GM18498 (cell line): ENCODE results near the gene TXNRD2.

Source experiments
- ATAC-seq: cut with Tn5 transposase; IDR thresholded peaks from one replicate; pipeline ENCODE4 v1.9.1; 2021; ENCODE audit warnings: mild to moderate bottlenecking, moderate library complexity; ENCODE audit not compliant: unreplicated experiment

The TXNRD2 gene

DNA sequence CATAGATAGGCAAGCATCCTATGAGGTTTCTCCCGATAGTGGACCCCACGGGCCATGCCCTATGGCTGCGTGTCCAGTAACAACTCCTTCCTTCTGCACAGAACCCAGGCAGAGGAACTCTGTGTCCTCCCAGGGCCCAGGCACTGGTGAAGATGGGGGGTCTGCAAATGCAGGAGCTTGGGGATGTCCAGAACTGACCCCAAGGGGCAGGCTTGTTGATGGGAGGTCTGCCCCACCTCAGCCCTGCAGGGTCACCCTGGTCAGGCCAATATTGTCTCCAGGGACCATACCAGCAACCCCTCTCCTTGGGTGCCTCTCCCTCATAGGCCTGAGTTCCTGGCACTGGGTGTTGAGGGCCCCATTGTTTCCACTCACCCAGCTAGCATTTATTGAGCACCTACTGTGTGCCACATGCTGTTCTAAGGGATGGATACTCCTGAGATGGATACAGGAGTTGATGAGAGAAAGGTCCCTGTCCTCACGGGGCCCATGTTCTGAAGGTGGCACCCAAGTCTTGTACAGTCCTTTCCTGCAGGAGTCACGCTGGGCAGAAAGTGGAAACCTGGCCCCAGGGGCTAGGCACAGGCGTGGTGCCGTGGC lies 26.3 kb upstream of the TXNRD2 start:
- no peak for ATAC-seq

DNA sequence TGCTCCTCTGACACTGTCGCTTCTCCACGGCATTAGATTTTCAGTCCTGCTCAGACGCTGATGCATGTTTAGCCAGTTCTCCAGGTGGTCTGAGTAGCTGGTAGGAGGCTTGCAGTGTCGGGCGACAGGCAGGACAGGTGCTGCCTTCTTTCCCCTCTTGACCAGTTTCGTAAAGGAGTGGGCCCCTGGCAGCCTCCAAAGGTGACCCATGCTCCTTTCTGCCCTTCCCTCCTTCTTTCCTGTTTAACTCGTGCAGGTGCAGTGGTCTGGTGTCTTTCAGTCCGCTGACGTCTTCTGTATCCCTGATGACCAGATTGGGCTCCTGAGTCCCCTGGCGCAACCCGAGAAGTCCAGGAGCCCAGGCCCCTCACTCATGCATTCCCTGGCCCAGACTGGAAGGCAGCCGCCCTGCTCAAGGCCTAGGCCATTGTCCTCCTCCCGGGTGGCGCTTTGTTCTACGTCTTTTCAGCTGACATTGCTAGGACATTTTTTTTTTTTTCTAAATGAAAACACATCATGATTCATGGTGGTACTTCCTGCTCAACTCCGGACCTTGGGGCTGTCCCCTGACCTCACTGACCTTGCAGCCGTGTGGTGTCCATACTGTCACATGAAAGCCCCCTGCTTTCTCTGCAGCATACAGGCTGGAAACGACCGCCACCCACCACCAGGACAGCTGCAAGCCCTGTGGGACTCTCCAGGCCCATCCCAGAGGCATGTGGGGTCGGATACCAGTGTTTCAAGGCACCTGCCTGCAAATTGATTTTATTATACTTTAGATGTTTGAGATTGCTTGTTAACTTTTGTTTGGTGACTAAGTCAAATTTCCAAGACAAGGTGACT lies 25.5 kb upstream of the TXNRD2 start:
- ATAC-seq = no peak

DNA sequence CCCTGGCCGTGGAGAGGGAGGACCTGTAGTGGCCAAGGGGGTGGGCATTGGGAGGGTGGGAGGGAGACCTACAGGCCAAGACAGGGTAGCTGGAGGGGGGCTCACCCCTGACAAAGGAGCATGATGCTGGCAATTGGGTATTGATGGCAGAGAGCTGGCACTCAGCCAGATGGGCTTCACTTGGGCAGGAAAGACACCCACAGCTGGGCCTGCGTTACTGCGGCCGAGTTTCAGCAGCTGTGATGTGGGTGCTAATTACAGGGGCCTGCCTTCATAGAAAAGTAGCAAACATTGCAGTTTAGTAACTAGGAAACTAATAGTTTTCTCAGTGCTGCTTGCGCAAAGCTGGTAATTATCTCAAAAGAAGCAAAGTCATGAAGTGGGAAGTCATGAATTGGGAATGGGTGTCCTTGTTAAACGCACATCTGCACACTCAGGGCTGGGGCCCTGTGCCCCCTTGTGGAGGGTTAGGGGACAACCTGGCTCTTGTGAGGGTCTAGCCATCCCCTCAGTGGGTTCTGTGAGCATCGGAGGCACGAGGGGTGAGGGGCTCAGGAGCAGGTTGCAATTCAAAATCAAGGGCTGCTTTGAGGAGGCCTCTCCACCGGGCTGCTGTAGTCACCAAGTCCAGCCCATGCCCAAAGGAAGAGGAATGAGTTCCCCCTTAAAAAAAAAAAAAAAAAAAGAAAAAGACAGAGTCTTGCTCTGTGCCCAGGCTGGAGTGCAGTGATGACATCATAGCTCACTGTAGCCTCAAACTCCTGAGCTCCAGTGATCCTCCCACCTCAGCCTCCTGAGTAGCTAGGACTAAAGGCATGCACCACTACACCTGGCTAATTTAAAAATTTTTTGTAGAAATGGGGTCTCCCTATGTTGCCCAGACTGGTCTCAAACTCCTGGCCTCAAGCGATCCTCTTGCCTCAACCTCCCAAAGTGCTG lies 24.4 kb upstream of the TXNRD2 start:
- ATAC-seq = no peak

GRCh38 chr22:19964701-19965386 lies 23.2 kb upstream of the TXNRD2 start:
- ATAC-seq = no peak

- no peak for ATAC-seq
These were observed 22.4 kb upstream of the TXNRD2 start for GRCh38 chr22:19963863-19964642.

GRCh38 chr22:19962909-19963806 lies 21.5 kb upstream of the TXNRD2 start:
- ATAC-seq = no peak

- no peak for ATAC-seq
These were observed 20.8 kb upstream of the TXNRD2 start for GRCh38 chr22:19962246-19962908.

GRCh38 chr22:19961868-19962245 lies 20.2 kb upstream of the TXNRD2 start:
- ATAC-seq = no peak

DNA sequence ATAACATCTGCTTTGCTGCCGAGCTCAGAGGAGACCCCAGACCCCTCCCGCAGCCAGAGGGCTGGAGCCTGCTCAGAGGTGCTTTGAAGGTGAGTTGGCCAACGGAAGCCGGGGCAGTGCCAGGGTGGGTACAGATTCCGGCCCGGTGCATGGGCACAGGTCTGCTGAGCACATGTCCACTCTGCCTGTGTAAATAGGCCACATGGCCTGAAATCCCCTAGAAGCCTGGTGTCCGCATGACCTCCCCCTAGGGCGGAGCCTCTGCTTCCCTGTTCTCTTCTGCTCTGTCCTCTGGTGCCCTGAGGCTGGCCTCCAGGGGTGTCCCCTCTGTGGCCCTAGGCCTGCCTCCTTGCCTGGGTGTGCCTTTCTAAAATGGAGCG lies 19.6 kb upstream of the TXNRD2 start:
- no peak for ATAC-seq

GRCh38 chr22:19960491-19961200 lies 19.0 kb upstream of the TXNRD2 start:
- ATAC-seq = no peak

DNA sequence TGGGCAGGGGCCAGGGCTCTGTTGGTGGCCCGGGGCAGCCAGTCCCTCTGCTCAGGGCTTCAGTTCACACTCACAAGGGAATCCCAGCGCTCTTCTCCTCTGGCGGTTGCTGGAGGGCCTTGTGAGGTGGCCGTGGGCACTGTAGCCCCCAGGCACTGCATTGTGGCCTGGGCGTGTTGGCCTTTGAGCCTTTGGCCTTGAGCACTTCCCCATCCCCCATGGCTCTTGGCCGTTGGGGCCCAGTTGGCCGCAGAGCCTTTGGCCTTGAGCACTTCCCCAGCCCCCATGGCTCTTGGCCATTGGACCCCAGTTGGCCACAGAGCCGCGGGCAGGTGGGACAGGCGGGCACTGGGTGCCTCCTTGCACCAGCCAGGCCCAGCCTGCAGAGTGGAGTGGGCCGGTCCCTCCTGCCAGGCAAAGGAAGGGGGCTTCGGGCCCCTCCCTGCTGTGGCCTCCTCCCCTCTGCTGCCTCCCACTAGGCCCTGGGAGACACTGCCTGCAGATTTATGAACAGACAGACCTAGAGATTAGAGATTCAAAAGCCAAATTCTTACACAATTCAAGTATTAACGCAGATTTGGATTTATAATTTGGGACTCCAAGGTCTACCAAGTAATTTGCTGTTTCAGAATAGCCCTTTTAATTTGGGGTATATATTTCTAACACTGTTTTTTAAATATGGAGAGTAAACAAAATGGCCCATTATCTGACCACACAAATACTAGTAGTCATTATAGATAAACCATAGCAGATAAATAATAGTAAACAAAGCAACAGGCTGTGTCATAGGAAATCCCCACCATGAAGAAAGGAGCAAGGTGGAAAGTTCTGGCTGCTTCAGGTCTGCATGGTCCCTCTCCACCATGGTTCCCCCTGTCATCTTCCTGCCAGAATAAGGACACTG lies 18.2 kb upstream of the TXNRD2 start:
- no peak for ATAC-seq

DNA sequence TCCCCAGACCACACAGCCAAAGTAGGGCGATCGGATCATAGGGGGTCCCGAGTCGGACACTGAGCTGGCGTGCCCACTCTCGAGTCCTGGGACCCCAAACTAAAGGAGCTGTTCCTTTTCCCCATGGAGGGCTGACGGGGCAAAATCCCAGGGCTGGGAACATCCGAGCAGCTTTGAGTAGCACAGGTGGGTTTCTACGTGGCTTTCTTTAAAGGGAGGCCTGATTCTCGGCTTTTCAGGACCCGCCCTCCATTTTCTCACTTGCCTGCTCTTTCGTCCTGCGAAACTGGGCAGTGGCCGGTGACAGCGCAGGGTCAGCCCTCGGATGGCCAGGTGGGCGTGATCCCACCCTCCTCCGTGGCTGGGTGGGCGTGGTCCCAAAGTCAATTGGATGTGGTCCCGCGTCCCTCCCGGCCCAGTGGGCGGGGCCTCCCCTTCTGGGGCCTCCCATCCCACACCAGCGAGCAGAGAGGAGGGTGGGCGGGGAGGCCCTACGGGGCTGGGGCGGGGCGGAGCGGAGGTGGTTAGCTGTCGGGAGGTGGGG lies 17.5 kb upstream of the TXNRD2 start:
- ATAC-seq = no peak

DNA sequence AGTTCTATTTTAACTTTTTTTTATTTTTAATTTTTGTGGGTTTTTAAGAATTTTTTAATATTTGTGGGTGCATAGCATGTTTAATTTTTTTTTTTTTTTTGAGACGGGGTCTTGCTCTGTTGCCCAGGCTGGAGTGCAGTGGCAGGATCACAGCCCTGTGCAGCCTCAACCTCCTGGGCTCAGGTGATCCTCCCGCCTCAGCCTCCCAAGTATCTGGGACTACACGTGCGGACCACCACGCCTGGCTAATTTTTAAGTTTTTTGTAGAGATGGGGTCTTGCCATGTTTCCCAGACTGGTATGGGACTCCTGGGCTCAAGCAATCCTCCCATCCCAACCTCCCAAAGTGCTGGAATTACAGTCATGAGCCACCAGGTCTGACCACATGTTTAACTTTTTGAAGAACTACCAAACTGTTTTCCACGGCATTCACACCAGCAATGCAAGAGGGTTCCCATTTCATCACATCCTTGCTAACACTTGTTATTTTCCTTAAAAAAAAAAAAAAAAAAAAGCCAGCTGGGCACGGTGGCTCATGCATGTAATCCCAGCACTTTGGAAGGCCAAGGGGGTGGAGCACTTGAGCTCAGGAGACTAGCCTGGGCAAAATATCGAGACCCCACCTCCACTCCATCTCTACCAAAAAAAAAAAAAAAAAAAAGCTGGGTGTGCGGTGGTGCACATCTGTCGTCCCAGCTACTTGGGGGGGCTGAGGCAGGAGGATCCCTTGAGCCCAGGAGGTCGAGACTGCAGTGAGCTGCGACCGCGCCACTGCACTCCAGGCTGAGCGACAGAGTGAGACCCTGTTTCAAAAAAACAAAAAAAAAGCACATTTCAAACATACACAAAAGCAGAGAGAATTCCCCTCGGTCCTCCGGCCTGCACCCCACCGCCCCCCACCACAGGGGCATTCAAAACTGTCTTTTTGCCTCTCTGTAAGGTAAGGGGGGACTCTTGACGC lies 16.7 kb upstream of the TXNRD2 start:
- no peak for ATAC-seq

DNA sequence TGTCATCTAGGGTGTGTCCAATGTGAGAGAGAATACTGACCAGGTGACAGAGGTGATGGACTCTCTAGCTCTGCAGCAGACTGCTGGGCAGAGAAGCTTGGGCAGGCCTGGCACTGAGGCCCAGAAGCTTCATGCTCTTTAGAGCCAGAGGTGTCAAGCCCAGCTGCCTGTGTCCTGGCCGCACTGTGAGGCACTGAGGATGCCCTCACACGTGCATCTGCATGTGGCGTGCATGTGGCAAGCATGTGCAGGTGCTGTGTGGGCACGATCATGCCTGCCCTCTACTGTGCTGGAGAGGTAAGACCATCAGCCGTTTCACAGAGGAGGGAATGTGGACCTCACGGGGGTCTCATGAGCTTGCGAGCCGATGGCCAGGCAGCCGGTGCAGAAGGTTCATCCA lies 15.8 kb upstream of the TXNRD2 start:
- ATAC-seq = no peak

GRCh38 chr22:19955241-19956128 lies 13.9 kb upstream of the TXNRD2 start:
- ATAC-seq = no peak
